ENCODE data around the gene ACER2.

The ACER2 gene

GRCh38 chr9:19456996-19457692 lies 48.3 kb downstream of the ACER2 start:
- DNase-seq: peak; percentile 24 to 71

GRCh38 chr9:19457693-19458009 lies 48.8 kb downstream of the ACER2 start:
- DNase-seq: no peak

DNA sequence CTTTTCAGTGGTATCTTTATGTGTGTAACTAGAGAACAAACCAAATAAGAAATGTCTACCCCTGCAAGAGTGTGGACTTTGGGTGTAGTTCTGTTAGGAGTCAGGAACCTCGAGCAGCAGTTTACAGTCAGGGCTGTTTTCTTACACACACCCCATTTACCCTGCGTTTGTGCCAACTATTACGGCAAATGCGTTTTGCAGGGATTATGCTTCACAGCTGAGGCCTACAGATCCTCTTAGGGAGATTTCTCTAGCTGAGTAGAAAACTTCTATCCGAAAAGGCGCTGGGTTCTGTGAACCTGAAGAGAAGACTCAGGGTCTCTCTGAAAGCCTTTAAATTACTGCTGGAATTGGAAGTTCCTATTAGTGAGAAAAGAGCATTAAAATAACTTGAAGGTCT lies 51.4 kb downstream of the ACER2 start:
- DNase-seq: no peak

- DNase-seq: no peak
Observed at GRCh38 chr9:19461135-19461534, 52.3 kb downstream of the ACER2 start.

DNA sequence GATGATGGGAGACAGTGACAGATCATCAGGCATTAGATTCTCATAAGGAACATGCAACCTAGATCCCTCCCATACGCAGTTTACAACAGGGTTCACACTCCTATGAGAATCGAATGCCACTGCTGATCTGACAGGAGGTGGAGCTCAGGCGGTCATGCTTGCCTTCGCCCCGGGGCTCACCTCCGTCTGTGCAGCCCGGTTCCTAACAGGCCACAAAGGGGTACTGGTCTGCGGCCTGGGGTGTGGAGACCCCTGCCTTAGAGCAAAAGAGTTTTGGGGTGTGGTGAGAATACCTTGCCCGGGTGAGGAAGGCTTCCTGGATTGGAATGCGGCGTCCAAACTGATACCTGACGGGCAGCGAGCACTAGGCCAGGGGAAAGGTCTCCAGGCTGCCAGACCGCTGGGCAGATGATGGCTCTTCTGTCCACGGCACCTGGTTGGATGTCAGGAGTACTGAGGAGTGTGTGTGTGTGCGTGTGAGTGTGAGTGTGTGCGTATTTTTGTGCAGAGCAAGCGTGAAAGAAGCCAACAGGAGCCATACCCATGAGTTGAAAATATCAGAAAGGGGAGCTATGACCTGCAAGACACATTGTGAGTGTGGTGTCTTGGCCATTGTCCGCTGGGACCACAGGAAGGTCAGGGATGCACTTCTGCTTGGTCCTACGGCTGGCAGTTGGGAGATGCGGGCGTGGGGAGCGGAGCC lies 55.4 kb downstream of the ACER2 start:
- no peak for DNase-seq

DNA sequence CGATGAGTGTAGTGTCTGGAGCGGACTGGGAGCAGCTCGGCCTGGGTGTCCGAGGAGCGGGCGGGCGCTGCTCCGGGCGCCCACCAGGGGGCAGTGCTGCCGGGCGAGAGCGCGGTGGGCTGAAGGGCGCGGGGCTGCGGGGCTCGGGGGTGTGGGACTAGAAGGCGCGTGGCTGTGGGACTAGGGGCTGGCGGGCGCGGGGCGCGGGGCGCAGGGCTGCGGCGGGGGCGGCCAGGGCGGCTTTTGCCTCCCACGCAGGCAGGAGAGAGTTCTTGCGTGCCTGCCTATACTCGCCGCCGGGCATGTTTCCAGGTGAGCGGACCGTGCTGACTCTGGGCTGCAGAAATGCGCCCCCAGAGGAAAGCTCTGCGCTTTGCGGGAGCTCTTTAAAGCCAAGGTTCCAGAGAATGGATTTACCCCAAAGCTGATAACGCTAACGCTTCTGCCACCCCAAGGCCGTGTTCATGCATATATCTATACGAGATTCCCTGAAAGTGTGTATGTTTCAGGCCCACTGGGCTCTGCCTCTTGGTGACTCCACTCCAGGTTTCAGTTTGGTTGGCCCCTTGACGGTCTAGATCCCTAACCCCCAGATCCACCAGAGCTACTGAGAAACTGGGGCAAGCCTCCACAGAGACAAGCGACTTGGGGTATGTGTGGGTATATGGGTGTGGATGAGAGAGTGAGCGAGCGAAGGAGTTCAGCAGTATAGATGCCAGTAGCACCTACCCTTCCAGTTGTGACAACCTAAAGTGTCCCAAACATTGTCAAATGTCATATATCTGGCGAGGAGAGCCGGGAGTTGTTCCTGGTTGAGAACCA lies 56.2 kb downstream of the ACER2 start:
- peak; percentile 13 to 28 for DNase-seq

GRCh38 chr9:19465586-19466279 lies 56.9 kb downstream of the ACER2 start:
- DNase-seq: no peak

DNA sequence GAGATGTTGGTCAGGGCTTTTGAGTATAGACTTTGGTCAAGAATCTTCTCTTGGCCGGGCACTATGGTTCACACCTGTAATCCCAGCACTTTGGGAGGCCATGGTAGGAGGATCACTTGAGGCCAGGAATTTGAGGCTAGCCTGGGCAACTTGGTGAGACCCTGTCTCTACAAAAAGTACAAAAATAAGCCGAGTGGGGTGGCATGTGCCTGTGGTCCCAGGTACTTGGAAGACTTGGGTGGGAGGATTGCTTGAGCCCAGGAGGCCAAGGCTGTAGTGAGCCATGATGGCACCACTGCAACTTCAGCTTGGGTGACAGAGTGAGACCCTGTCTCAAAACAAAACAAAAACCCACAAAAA lies 57.5 kb downstream of the ACER2 start:
- DNase-seq: no peak

DNA sequence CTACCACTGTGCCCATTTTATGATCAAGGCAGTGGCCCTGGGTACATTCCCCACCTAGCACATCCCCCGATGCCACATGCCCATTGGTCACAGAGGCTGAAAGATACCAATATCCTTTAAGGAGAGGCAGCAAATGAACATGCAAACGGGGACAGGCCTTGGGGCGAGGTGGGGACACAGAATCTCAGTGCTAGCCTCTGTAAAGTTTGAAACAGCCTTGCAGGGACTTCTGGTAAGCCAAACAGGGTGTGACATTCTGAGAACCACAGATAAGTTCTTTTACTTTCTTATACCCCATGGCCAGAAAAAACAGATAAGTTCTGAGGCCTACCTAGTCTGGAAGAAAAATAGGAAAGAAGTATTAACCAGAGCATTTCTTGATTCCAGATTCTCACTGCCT lies 60.5 kb downstream of the ACER2 start:
- no peak for DNase-seq

DNA sequence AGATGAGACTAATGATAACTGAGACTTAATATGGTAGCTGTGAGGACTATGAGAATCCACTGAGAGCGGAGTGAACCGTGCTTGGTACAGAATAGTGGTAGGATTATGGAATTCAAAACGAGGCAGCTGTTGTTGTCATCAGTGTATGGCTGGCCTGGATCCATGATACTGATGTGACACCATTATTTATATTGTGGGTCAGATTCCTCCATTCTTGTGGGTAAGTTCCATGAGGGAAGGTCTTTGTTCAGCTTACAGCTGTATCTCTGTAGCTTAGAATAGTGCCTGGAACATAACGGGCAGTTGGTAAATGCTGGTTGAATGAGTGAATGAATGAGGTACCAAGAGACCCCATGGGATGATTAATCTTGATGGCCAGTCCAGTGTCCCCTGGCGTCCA lies 61.8 kb downstream of the ACER2 start:
- DNase-seq: no peak

DNA sequence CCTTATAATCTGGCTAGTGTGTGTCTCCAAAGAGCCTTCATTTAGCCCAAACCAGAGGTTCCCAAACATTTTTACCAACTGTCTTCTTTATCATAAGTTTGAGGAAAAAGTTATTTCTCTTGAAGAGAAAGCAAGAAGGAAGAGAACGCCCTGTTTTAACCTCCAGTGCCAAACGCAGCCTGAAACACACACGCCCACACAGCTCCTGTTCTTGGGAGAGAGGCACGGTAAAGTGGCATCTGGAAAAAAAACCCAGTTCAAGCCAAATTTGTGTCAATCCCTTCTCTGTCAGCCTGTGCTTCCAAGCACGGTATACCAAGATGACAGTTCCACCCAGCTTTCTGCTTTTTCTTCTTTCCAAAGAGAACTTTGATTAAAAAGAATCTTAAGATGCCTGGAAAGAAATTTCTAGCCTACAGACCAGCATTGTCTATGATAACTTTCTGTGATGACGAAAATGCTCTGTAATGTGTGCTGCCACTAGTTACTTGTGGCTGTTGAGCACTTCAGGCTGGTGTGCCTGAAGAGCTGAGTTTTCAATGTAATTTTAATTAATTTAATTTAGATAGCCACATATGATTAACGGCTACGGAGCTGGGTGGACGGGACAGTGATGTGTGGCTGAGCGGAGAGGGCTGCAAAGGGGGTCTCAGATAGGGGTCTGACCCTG lies 62.3 kb downstream of the ACER2 start:
- no peak for DNase-seq

DNA sequence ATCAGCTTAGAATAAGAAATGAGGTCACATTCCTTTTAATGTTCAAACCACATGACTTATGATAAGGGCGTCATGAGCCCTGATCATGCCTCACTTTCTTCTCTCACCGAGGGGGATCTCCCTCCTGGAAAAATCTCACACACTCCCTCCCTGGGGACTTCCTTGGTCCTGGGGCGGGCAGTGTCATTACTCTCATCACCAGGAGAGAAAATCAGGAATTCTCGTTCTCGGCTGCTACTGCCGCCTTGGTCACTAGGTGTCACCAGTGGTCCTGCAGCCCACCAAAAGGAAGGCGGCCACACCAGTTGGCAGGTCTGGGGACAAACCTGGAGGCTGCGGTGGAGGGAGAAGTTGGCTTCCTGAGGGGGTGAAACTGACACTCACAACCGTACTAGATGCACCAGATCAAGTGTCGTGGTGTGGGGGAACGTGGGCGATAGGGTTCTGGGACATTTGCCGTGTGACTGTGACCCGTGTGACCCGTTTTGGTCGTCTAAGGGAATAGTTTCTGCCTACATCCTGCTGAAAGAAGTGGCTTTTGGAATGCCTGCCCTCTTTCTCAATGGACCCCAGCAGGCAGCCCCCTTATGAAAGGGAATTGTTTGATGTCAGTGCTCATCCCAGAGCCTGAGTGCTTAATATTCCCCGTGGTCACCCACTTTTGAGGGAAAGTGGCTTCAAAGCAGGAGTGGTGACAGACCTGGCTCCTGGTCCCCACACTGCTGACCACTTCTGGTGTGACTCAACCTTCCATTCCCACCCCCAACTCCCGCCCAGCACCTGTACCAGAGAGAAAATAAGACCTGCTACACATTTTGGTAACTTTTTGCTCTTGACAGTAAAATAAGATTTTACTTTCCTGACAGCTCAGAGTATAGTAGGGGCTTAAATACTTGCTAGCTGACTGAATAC lies 63.2 kb downstream of the ACER2 start:
- DNase-seq: no peak

- no peak for DNase-seq
Observed at GRCh38 chr9:19473605-19474004, 64.8 kb downstream of the ACER2 start.

GRCh38 chr9:19479874-19480273 lies 71.1 kb downstream of the ACER2 start:
- no peak for DNase-seq

GRCh38 chr9:19480345-19480744 lies 71.5 kb downstream of the ACER2 start:
- DNase-seq: no peak

DNA sequence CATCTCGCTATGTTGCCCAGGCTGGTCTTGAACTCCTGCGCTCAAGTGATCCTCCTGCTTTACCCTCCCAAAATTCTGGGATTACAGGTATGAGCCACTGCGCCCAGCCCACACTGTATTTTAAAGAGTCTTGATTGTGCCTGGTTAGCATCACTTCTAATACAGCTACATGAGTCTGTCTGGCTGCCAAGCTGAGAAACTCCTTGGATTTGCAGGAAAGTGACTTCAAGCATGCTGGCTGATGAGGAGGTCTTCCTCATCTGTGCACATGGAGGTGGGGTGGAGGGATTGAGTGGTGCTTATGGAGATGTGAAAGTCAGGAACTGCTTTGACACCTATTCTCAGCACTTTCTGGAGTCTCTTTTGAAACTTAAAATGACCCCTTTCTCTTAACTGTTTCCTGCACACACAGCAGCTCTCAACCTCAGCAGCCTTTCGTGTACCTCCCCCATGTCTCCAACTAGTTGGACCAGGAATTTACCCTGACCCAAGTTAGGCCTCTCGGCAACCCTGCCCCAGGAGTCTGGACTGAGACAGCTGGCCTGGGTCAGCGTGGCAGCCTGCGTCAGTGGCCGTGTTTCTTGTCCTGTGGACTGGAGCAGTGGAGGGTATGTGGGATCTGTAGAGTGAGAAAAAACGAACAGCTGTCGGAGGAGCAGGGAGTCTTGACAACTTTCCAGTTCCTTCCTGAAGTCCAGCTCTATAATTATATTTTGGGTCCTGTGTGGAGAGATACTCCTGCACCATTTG lies 72.5 kb downstream of the ACER2 start:
- DNase-seq: no peak

- no peak for DNase-seq
Observed at GRCh38 chr9:19481971-19482404, 73.2 kb downstream of the ACER2 start.

- no peak for DNase-seq
Observed at GRCh38 chr9:19484699-19485098, 75.9 kb downstream of the ACER2 start.

GRCh38 chr9:19485193-19485592 lies 76.4 kb downstream of the ACER2 start:
- DNase-seq: no peak

DNA sequence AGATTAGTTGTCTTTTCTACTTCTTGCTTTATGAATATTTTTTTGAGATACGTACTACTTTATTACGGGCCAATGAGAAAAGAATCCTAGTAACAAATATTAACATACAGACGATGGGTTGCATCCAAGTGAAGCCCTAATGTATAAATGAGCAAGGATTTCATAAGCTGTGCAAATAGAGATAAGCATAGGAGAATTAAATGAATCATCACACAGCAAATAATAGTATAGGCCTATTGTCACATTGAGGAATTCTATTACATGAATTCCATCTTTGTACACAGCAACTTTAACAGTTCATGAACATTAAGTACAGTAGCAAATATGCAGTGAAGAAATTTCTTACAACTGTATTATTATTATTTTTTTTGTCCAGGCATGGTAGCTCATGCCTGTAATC lies 78.0 kb downstream of the ACER2 start:
- no peak for DNase-seq

- DNase-seq: no peak
Observed at GRCh38 chr9:19488721-19489120, 79.9 kb downstream of the ACER2 start.

Measured in bone marrow (tissue), 2 donors.